GM12878 (cell line): ENCODE results near the gene ARID5B. TPM values are rescaled to one million over a fixed set of nuclear protein-coding genes. Genes with fewer than 3 reads are reported as not detected.

Experiments
- ATAC-seq: fragments of 200-7000 bp; cut with Tn5 transposase; 3 replicates; pipeline ENCODE4 v1.9.1; 2020; ENCODE audit warnings: mild to moderate bottlenecking, moderate library complexity
- BruUV-seq: library from RNA; stranded (reverse); fragments of 400-500 nt; replicated peaks from 2 replicates; lab custom pipeline; 2021; lab: Mats Ljungman, UMichigan
- CTCF ChIA-PET: fragments of 300-600 bp; sonication (Branson Sonifier 250); formaldehyde crosslinking; extraction: SDS; loops from one replicate; lab custom pipeline; 2021; ENCODE audit warnings: inconsistent platforms; lab: Yijun Ruan, JAX
- POLR2A ChIA-PET: fragments of 350-600 bp; formaldehyde crosslinking; extraction: SDS; loops from one replicate; lab custom pipeline; 2021; ENCODE audit warnings: inconsistent platforms; lab: Charles Lee
- RAD21 ChIA-PET: fragments of 300-600 bp; sonication (Branson Sonifier 250); formaldehyde crosslinking; loops from one replicate; lab custom pipeline; 2023; ENCODE audit warnings: antibody characterized with exemption; ENCODE audit not compliant: unreplicated experiment; lab: Charles Lee
- SMC1A ChIA-PET: fragments of 300-600 bp; sonication (Branson Sonifier 250); formaldehyde crosslinking; loops from one replicate; lab custom pipeline; 2023; ENCODE audit not compliant: unreplicated experiment, uncharacterized antibody; lab: Charles Lee
- DNase-seq: peaks from one replicate; pipeline ENCODE4 v3.0.0-alpha.2; 2011; ENCODE audit warnings: low read depth, low spot score
- FAIRE-seq: peaks from 3 replicates; lab custom pipeline; 2011; peaks lifted over from hg19 to GRCh38; lab: Jason Lieb, UNC
- H2AFZ ChIP-seq: 2 replicates; pipeline ENCODE4 v1.6.0; 2011; ENCODE audit warnings: low read depth, low read length, control low read depth; ENCODE audit not compliant: control insufficient read depth
- H3K27ac ChIP-seq: 2 replicates; pipeline ENCODE4 v1.5.1; 2011; ENCODE audit warnings: control low read depth; ENCODE audit not compliant: control insufficient read depth, insufficient read depth
- H3K27me3 ChIP-seq, 2 experiments: replicated peaks in 1 of 2; 2 replicates each; pipeline versions ENCODE4 v1.6.0 to v1.6.1; 2011; ENCODE audit warnings: low read length in 1 of 2; ENCODE audit not compliant: control insufficient read depth in 2 of 2, insufficient read depth in 2 of 2
- H3K36me3 ChIP-seq, 2 experiments: 2 replicates each; pipeline ENCODE4 v1.5.1; 2011; ENCODE audit warnings: low read length in 1 of 2; ENCODE audit not compliant: control insufficient read depth in 2 of 2, insufficient read depth in 2 of 2
- H3K4me1 ChIP-seq: 2 replicates; pipeline ENCODE4 v1.6.1; 2011; ENCODE audit warnings: mild to moderate bottlenecking, low read length, moderate library complexity, mixed read lengths; ENCODE audit not compliant: control insufficient read depth, insufficient read depth
- H3K4me2 ChIP-seq: 2 replicates; pipeline ENCODE4 v1.6.0; 2011; ENCODE audit warnings: control low read depth; ENCODE audit not compliant: control insufficient read depth, insufficient read depth
- H3K4me3 ChIP-seq: fragments of 200-600 bp; sonication (generic); 2 replicates; pipeline ENCODE4 v1.5.1; 2016
- H3K79me2 ChIP-seq: 2 replicates; pipeline ENCODE4 v1.6.0; 2011; ENCODE audit warnings: low read length; ENCODE audit not compliant: control insufficient read depth, insufficient read depth
- H3K9ac ChIP-seq: 2 replicates; pipeline ENCODE4 v1.8.0; 2011; ENCODE audit warnings: low read length, control low read depth, mixed read lengths; ENCODE audit not compliant: control insufficient read depth, insufficient read depth
- H3K9me3 ChIP-seq: replicated peaks from 3 replicates; pipeline ENCODE4 v1.5.1; 2011; ENCODE audit warnings: mild to moderate bottlenecking, low read length; ENCODE audit not compliant: control insufficient read depth, insufficient read depth
- H4K20me1 ChIP-seq: 2 replicates; pipeline ENCODE4 v1.6.0; 2011; ENCODE audit not compliant: control insufficient read depth, insufficient read depth
- ESRRA ChIP-seq: IDR thresholded peaks from 2 replicates; pipeline ENCODE4 v1.6.1; 2012; ENCODE audit warnings: mild to moderate bottlenecking, low read length, improper control_type of control experiment
- ETV6 ChIP-seq, 2 experiments: fragments of 450-650 bp in 1 of 2; IDR thresholded peaks in 1 of 2; conservative IDR thresholded peaks in 1 of 2; 2 replicates each; pipeline ENCODE4 v1.6.1; 2014; ENCODE audit warnings: antibody characterized with exemption in 1 of 2, borderline replicate concordance in 1 of 2, low read depth in 1 of 2, mild to moderate bottlenecking in 1 of 2, moderate library complexity in 1 of 2
- HDGF ChIP-seq: fragments of 450-650 bp; IDR thresholded peaks from 2 replicates; pipeline ENCODE4 v1.6.1; 2016; ENCODE audit warnings: antibody characterized with exemption
- MEF2A ChIP-seq: IDR thresholded peaks from 2 replicates; pipeline ENCODE4 v1.6.1; 2011; ENCODE audit warnings: low read depth, mild to moderate bottlenecking, low read length, moderate library complexity; ENCODE audit not compliant: insufficient read depth
- NFIC ChIP-seq: IDR thresholded peaks from 2 replicates; pipeline ENCODE4 v1.6.1; 2012; ENCODE audit warnings: low read depth, mild to moderate bottlenecking, inconsistent platforms, low read length, moderate library complexity
- RAD51 ChIP-seq: fragments of 450-650 bp; IDR thresholded peaks from 2 replicates; pipeline ENCODE4 v1.6.1; 2016; ENCODE audit warnings: moderate library complexity, mild to moderate bottlenecking, inconsistent platforms
- RFX5 ChIP-seq: IDR thresholded peaks from 2 replicates; pipeline ENCODE4 v1.6.1; 2011; ENCODE audit warnings: low read depth, low read length, improper control_type of control experiment
- SP1 ChIP-seq: IDR thresholded peaks from one replicate; pipeline ENCODE4 v1.6.1; 2011; ENCODE audit warnings: low read depth, low read length
- TCF3 ChIP-seq: IDR thresholded peaks from 2 replicates; pipeline ENCODE4 v1.6.1; 2012; ENCODE audit warnings: low read depth, mild to moderate bottlenecking, low read length, borderline replicate concordance; ENCODE audit not compliant: insufficient read depth
- WGBS: methylation state at CpG from one replicate; pipeline ENCODE4 v1.1.6; 2016; ENCODE audit warnings: low lambda C conversion rate; ENCODE audit not compliant: insufficient replicate concordance, insufficient coverage; ENCODE audit errors: missing lambda C conversion rate; 5-methylcytosine and 5-hydroxymethylcytosine counted together
- in situ Hi-C: fragments of 300-500 bp; cut with MboI; formaldehyde crosslinking; loops from 9 replicates; pipeline ENCODE4 v1.14.3; 2018; ENCODE audit warnings: mixed read lengths
- intact Hi-C: fragments of 100-400 bp; cut with micrococcal nuclease; formaldehyde crosslinking; loops from one replicate; pipeline ENCODE4 v1.14.2; 2022; ENCODE audit not compliant: unreplicated experiment
- polyA plus RNA-seq, 11 experiments: library from polyadenylated mRNA; depleted of rRNA in 4 of 11; unstranded in 6 of 11; stranded (reverse) in 5 of 11; fragments of >200 nt; fragmentation: Nextera tagmentation in 4 of 11; fragmentation: Illumina TruSeq in 1 of 11; extraction: Ambion mirVana in 4 of 11; extraction: Trizol in 1 of 11; gene quantifications; 1 replicate in 1 of 11; 2 replicates in 10 of 11; pipeline versions ENCODE4 v1.2.1 to v1.2.3, GENCODE V29; 2011 to 2016; ENCODE audit warnings: inconsistent platforms in 2 of 11, missing spikeins in 2 of 11, low read depth in 1 of 11
- total RNA-seq, 4 experiments: library from RNA; depleted of rRNA in 3 of 4; stranded (reverse); fragments of >200 nt in 3 of 4; fragmentation: Illumina TruSeq in 1 of 4; extraction: Trizol in 1 of 4; gene quantifications; 2 replicates each; pipeline versions ENCODE4 v1.2.1 to v1.2.3, GENCODE V29; 2013 to 2021
- TF ChIP-seq, protein P1 (sequence below): fragments of 450-650 bp; IDR thresholded peaks from 2 replicates; pipeline ENCODE4 v1.6.1; 2018; ENCODE audit warnings: mild to moderate bottlenecking, low read depth, moderate library complexity; ENCODE audit not compliant: partially characterized antibody
- TF ChIP-seq, protein P2 (sequence below): fragments of 450-650 bp; IDR thresholded peaks from 2 replicates; pipeline ENCODE4 v1.6.1; 2016; ENCODE audit warnings: mild to moderate bottlenecking, moderate library complexity, borderline replicate concordance

The ARID5B gene
- total and polyA plus RNA-seq, 10 of the 15 experiments (the other 5 are each of a cell fraction or from before 2014, with no cell fraction given), result 2.7 to 8.5 (median 6.1) TPM

DNA sequence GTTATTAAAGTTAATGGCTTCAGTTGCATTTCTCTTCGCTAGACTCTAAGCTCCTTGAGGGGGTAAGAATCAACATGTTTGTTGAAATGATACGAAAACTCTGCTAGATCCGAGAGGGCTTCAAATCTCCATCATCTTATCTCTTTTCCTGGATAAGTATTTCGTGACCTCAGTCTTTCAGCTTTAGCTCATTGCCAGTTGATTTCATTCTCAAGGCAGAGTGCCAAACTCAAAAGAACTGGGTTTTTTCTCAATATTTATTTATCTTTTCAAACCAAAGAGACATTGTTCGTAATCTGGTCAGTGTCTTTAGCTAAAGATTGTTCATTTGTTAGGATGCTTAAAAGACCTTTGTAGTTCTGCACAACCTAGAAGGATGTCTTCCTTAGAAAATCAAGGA, 108.9 kb downstream of the ARID5B start:
- POLR2A ChIA-PET, result no interaction called here
- TF ChIP-seq, protein P1, sequence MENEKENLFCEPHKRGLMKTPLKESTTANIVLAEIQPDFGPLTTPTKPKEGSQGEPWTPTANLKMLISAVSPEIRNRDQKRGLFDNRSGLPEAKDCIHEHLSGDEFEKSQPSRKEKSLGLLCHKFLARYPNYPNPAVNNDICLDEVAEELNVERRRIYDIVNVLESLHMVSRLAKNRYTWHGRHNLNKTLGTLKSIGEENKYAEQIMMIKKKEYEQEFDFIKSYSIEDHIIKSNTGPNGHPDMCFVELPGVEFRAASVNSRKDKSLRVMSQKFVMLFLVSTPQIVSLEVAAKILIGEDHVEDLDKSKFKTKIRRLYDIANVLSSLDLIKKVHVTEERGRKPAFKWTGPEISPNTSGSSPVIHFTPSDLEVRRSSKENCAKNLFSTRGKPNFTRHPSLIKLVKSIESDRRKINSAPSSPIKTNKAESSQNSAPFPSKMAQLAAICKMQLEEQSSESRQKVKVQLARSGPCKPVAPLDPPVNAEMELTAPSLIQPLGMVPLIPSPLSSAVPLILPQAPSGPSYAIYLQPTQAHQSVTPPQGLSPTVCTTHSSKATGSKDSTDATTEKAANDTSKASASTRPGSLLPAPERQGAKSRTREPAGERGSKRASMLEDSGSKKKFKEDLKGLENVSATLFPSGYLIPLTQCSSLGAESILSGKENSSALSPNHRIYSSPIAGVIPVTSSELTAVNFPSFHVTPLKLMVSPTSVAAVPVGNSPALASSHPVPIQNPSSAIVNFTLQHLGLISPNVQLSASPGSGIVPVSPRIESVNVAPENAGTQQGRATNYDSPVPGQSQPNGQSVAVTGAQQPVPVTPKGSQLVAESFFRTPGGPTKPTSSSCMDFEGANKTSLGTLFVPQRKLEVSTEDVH, result no peak
- TF ChIP-seq, protein P2, sequence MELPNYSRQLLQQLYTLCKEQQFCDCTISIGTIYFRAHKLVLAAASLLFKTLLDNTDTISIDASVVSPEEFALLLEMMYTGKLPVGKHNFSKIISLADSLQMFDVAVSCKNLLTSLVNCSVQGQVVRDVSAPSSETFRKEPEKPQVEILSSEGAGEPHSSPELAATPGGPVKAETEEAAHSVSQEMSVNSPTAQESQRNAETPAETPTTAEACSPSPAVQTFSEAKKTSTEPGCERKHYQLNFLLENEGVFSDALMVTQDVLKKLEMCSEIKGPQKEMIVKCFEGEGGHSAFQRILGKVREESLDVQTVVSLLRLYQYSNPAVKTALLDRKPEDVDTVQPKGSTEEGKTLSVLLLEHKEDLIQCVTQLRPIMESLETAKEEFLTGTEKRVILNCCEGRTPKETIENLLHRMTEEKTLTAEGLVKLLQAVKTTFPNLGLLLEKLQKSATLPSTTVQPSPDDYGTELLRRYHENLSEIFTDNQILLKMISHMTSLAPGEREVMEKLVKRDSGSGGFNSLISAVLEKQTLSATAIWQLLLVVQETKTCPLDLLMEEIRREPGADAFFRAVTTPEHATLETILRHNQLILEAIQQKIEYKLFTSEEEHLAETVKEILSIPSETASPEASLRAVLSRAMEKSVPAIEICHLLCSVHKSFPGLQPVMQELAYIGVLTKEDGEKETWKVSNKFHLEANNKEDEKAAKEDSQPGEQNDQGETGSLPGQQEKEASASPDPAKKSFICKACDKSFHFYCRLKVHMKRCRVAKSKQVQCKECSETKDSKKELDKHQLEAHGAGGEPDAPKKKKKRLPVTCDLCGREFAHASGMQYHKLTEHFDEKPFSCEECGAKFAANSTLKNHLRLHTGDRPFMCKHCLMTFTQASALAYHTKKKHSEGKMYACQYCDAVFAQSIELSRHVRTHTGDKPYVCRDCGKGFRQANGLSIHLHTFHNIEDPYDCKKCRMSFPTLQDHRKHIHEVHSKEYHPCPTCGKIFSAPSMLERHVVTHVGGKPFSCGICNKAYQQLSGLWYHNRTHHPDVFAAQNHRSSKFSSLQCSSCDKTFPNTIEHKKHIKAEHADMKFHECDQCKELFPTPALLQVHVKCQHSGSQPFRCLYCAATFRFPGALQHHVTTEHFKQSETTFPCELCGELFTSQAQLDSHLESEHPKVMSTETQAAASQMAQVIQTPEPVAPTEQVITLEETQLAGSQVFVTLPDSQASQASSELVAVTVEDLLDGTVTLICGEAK, result no peak
- no peak for TF ChIP-seq RFX5
- TF ChIP-seq HDGF, result no peak
- no peak for TF ChIP-seq ETV6 (conservative IDR thresholded peaks at IDR 0.05 in 1 of 2, IDR thresholded peaks at IDR 0.05 in 1 of 2; ENCODE audit: borderline replicate concordance in 1 of 2, low read depth in 1 of 2)
- TF ChIP-seq SP1, result no peak
- no peak for TF ChIP-seq MEF2A
- no peak for TF ChIP-seq TCF3
- TF ChIP-seq ESRRA, result no peak
- TF ChIP-seq NFIC, result no peak
- no peak for TF ChIP-seq RAD51
- WGBS, result 98% methylated on average over 5 of the region's 5 CpGs
- Histone ChIP-seq H3K27me3 (no peaks in the 10 kb centered on the region), H3K9ac (no peak overlapping the region), H2AFZ (no peak overlapping the region), H3K4me3 (no peak overlapping the region), H3K9me3 (no peaks in the 10 kb centered on the region), H4K20me1 (no peaks in the 10 kb centered on the region), H3K4me1 (peaks cover 3% of the 10 kb centered on the region; the same call in 1 of the 2 replicates), H3K36me3 (peaks cover 2 to 3% of the 10 kb centered on the region in 2 experiments; a peak in 3 of 4 replicates), H3K27ac (no peak overlapping the region), H3K79me2 (no peaks in the 10 kb centered on the region; the same call in 1 of the 2 replicates), H3K4me2 (no peak overlapping the region)
- FAIRE-seq, result no peak
- intact Hi-C loops (no loop called here), in situ Hi-C loops (no loop called here)
- RAD21 ChIA-PET, result no interaction called here
- SMC1A ChIA-PET, result interaction anchor here (0.7 kb wide), 1 partner anchor 14 kb away, joined by 3 read pairs; no protein-coding TSS in a partner anchor
- CTCF ChIA-PET, result interaction anchor here (0.9 kb wide), 2 partner anchors 21 to 32 kb away, joined by 3 to 4 read pairs; no protein-coding TSS in a partner anchor
- no peak for ATAC-seq
- no peak for DNase-seq
- no TSS peak for BruUV-seq
